GM19328 (cell line): ENCODE results near the gene SOS2.

Experiments
- ATAC-seq: cut with Tn5 transposase; IDR thresholded peaks from one replicate; pipeline ENCODE4 v1.9.1; 2021; ENCODE audit warnings: mild to moderate bottlenecking, moderate library complexity; ENCODE audit not compliant: unreplicated experiment

SOS2 gene

GRCh38 chr14:50231475-50232275, at the start of gene SOS2:
Gene SOS2 (minus strand): TSS chr14:50231578. CDS start chr14:50231283, 295 bp downstream.
- peak; percentile 82 for ATAC-seq

- no peak for ATAC-seq
Measured at GRCh38 chr14:50272498-50272897, 41.1 kb upstream of the SOS2 start.

- ATAC-seq, result no peak
Measured at GRCh38 chr14:50270932-50271331, 39.6 kb upstream of the SOS2 start.

GRCh38 chr14:50265029-50265428, 33.7 kb upstream of the SOS2 start:
- no peak for ATAC-seq

- ATAC-seq, result no peak
Measured at GRCh38 chr14:50263321-50263720, 31.9 kb upstream of the SOS2 start.

GRCh38 chr14:50262865-50263264, 31.5 kb upstream of the SOS2 start:
- ATAC-seq, result no peak

- no peak for ATAC-seq
Measured at GRCh38 chr14:50260511-50260910, 29.1 kb upstream of the SOS2 start.

GRCh38 chr14:50260072-50260471, 28.7 kb upstream of the SOS2 start:
- ATAC-seq, result no peak

GRCh38 chr14:50257732-50258131, 26.4 kb upstream of the SOS2 start:
- no peak for ATAC-seq

GRCh38 chr14:50254248-50254647, 22.9 kb upstream of the SOS2 start:
- no peak for ATAC-seq

- ATAC-seq, result no peak
Measured at GRCh38 chr14:50249136-50249775, 17.9 kb upstream of the SOS2 start.

- ATAC-seq, result no peak
Measured at GRCh38 chr14:50247245-50247644, 15.9 kb upstream of the SOS2 start.

GRCh38 chr14:50242566-50243310, 11.4 kb upstream of the SOS2 start:
- ATAC-seq, result no peak

- no peak for ATAC-seq
Measured at GRCh38 chr14:50242096-50242495, 10.7 kb upstream of the SOS2 start.

GRCh38 chr14:50237427-50237826, 6.0 kb upstream of the SOS2 start:
- no peak for ATAC-seq

GRCh38 chr14:50233951-50234250, 2.5 kb upstream of the SOS2 start:
- ATAC-seq, result no peak

- no peak for ATAC-seq
Measured at GRCh38 chr14:50233166-50233950, 2.0 kb upstream of the SOS2 start.

- no peak for ATAC-seq
Measured at GRCh38 chr14:50232276-50232642, 881 bp upstream of the SOS2 start.

GRCh38 chr14:50230701-50231474, 490 bp downstream of the SOS2 start:
- ATAC-seq, result peak; percentile 30

- no peak for ATAC-seq
Measured at GRCh38 chr14:50230401-50230700, 1.0 kb downstream of the SOS2 start.

GRCh38 chr14:50229681-50230080, 1.7 kb downstream of the SOS2 start:
- ATAC-seq, result no peak
